Smooth muscle cell (in vitro differentiated cells): ENCODE results near the gene AFMID. TPM values are rescaled to one million over a fixed set of nuclear protein-coding genes. Genes with fewer than 3 reads are reported as not detected.

ENCODE experiments used
- DNase-seq: peaks from one replicate; lab custom pipeline; 2025; ENCODE audit not compliant: unreplicated experiment; lab: John Stamatoyannopoulos, UW
- H2AFZ ChIP-seq: fragments of 200-600 bp; sonication (generic); 2 replicates; pipeline ENCODE4 v1.6.0; 2016; ENCODE audit warnings: antibody characterized with exemption, low read depth, mild to moderate bottlenecking
- H3F3A ChIP-seq: fragments of 200-600 bp; sonication (generic); 2 replicates; pipeline ENCODE4 v1.6.0; 2017; ENCODE audit warnings: antibody characterized with exemption, low read depth
- H3K27ac ChIP-seq: fragments of 200-600 bp; sonication (generic); 2 replicates; pipeline ENCODE4 v1.5.1; 2016; ENCODE audit warnings: low read depth, mild to moderate bottlenecking
- H3K27me3 ChIP-seq: fragments of 200-600 bp; sonication (generic); 2 replicates; pipeline ENCODE4 v1.6.1; 2016; ENCODE audit warnings: low read depth, mild to moderate bottlenecking
- H3K36me3 ChIP-seq: fragments of 200-600 bp; sonication (generic); 2 replicates; pipeline ENCODE4 v1.5.1; 2016; ENCODE audit warnings: low read depth
- H3K4me1 ChIP-seq: fragments of 200-600 bp; sonication (generic); 2 replicates; pipeline ENCODE4 v1.5.1; 2016; ENCODE audit warnings: low read depth
- H3K4me2 ChIP-seq: fragments of 200-600 bp; sonication (generic); 2 replicates; pipeline ENCODE4 v1.6.0; 2016; ENCODE audit warnings: mild to moderate bottlenecking
- H3K4me3 ChIP-seq: fragments of 200-600 bp; sonication (generic); 2 replicates; pipeline ENCODE4 v1.5.1; 2016; ENCODE audit warnings: mild to moderate bottlenecking
- H3K79me2 ChIP-seq: fragments of 200-600 bp; sonication (generic); 2 replicates; pipeline ENCODE4 v1.6.0; 2016; ENCODE audit warnings: low read depth, mild to moderate bottlenecking
- H3K9ac ChIP-seq: fragments of 200-600 bp; sonication (generic); 2 replicates; pipeline ENCODE4 v1.6.0; 2016; ENCODE audit warnings: low read depth
- H3K9me3 ChIP-seq: fragments of 200-600 bp; sonication (generic); replicated peaks from 2 replicates; pipeline ENCODE4 v1.5.1; 2016; ENCODE audit warnings: low read depth
- H4K20me1 ChIP-seq: fragments of 200-600 bp; sonication (generic); 2 replicates; pipeline ENCODE4 v1.6.0; 2016; ENCODE audit warnings: low read depth
- WGBS: methylation state at CpG from one replicate; pipeline ENCODE4 v1.1.7; 2016; ENCODE audit warnings: low lambda C conversion rate; 5-methylcytosine and 5-hydroxymethylcytosine counted together
- polyA plus RNA-seq: library from polyadenylated mRNA; unstranded; fragments of >200 nt; fragmentation: Nextera tagmentation; extraction: Ambion mirVana; gene quantifications from 2 replicates; pipeline ENCODE4 v1.2.1, GENCODE V29; 2016
- total RNA-seq: library from RNA; depleted of rRNA; stranded (reverse); fragments of >200 nt; gene quantifications from 2 replicates; pipeline ENCODE4 v1.2.3, GENCODE V29; 2014
- TF ChIP-seq, protein P1 (sequence below): fragments of 200-600 bp; sonication (generic); IDR thresholded peaks from 2 replicates; pipeline ENCODE4 v1.5.1; 2017; ENCODE audit warnings: borderline replicate concordance, mild to moderate bottlenecking, antibody characterized with exemption; ENCODE audit not compliant: insufficient read depth, poor library complexity, severe bottlenecking

AFMID gene
- total and polyA plus RNA-seq, 2 experiments from 2014 or later, result 10.0 to 64.9 TPM

DNA sequence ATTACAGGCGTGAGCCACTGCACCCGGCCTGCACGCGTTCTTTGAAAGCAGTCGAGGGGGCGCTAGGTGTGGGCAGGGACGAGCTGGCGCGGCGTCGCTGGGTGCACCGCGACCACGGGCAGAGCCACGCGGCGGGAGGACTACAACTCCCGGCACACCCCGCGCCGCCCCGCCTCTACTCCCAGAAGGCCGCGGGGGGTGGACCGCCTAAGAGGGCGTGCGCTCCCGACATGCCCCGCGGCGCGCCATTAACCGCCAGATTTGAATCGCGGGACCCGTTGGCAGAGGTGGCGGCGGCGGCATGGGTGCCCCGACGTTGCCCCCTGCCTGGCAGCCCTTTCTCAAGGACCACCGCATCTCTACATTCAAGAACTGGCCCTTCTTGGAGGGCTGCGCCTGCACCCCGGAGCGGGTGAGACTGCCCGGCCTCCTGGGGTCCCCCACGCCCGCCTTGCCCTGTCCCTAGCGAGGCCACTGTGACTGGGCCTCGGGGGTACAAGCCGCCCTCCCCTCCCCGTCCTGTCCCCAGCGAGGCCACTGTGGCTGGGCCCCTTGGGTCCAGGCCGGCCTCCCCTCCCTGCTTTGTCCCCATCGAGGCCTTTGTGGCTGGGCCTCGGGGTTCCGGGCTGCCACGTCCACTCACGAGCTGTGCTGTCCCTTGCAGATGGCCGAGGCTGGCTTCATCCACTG, 27.0 kb downstream of the AFMID start, which contains the start of gene BIRC5:
BIRC5 (plus strand) TSS at position 238 of the 690 bp plus-strand sequence; CDS start at position 302, 64 bp downstream.
- Histone ChIP-seq H2AFZ (peak within 1 kb of the TSS; percentile 88), H3F3A (no peaks in the 10 kb centered on the region), H3K4me1 (peaks cover 7% of the 10 kb centered on the region), H3K4me2 (peak within 1 kb of the TSS; percentile 96), H3K27ac (no peak within 1 kb of the TSS), H3K79me2 (peaks cover 25% of the 10 kb centered on the region), H3K4me3 (peak within 1 kb of the TSS; percentile 82), H3K27me3 (no peaks in the 10 kb centered on the region), H3K36me3 (no peaks in the 10 kb centered on the region), H3K9ac (peak within 1 kb of the TSS; percentile 66), H3K9me3 (no peaks in the 10 kb centered on the region), H4K20me1 (no peaks in the 10 kb centered on the region)
- TF ChIP-seq, protein P1, sequence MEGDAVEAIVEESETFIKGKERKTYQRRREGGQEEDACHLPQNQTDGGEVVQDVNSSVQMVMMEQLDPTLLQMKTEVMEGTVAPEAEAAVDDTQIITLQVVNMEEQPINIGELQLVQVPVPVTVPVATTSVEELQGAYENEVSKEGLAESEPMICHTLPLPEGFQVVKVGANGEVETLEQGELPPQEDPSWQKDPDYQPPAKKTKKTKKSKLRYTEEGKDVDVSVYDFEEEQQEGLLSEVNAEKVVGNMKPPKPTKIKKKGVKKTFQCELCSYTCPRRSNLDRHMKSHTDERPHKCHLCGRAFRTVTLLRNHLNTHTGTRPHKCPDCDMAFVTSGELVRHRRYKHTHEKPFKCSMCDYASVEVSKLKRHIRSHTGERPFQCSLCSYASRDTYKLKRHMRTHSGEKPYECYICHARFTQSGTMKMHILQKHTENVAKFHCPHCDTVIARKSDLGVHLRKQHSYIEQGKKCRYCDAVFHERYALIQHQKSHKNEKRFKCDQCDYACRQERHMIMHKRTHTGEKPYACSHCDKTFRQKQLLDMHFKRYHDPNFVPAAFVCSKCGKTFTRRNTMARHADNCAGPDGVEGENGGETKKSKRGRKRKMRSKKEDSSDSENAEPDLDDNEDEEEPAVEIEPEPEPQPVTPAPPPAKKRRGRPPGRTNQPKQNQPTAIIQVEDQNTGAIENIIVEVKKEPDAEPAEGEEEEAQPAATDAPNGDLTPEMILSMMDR, result no peak
- 2% methylated on average over 56 of the region's 60 CpGs for WGBS
- peak; percentile 32 for DNase-seq

DNA sequence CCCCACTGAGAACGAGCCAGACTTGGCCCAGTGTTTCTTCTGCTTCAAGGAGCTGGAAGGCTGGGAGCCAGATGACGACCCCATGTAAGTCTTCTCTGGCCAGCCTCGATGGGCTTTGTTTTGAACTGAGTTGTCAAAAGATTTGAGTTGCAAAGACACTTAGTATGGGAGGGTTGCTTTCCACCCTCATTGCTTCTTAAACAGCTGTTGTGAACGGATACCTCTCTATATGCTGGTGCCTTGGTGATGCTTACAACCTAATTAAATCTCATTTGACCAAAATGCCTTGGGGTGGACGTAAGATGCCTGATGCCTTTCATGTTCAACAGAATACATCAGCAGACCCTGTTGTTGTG, 27.5 kb downstream of the AFMID start:
- Histone ChIP-seq H3K9me3 (no peaks in the 10 kb centered on the region), H3K4me1 (peaks cover 7% of the 10 kb centered on the region), H3K4me3 (peak overlapping the region; percentile 82), H3K4me2 (peak overlapping the region; percentile 96), H3K79me2 (peaks cover 25% of the 10 kb centered on the region), H2AFZ (peak overlapping the region; percentile 88), H3K9ac (peak overlapping the region; percentile 66), H3F3A (no peaks in the 10 kb centered on the region), H3K27ac (no peak overlapping the region), H3K27me3 (no peaks in the 10 kb centered on the region), H4K20me1 (no peaks in the 10 kb centered on the region), H3K36me3 (no peaks in the 10 kb centered on the region)
- 19% methylated on average over 5 of the region's 5 CpGs for whole genome bisulfite sequencing
- no peak for DNase-seq
- TF ChIP-seq, protein P1, result no peak

DNA sequence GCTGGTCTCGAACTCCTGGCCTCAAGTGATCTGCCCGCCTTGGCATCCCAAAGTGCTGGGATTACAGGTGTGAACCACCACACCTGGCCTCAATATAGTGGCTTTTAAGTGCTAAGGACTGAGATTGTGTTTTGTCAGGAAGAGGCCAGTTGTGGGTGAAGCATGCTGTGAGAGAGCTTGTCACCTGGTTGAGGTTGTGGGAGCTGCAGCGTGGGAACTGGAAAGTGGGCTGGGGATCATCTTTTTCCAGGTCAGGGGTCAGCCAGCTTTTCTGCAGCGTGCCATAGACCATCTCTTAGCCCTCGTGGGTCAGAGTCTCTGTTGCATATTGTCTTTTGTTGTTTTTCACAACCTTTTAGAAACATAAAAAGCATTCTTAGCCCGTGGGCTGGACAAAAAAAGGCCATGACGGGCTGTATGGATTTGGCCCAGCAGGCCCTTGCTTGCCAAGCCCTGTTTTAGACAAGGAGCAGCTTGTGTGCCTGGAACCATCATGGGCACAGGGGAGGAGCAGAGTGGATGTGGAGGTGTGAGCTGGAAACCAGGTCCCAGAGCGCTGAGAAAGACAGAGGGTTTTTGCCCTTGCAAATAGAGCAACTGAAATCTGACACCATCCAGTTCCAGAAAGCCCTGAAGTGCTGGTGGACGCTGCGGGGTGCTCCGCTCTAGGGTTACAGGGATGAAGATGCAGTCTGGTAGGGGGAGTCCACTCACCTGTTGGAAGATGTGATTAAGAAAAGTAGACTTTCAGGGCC, 32.4 kb downstream of the AFMID start:
- Histone ChIP-seq H3K36me3 (no peaks in the 10 kb centered on the region), H3K4me1 (peaks cover 7% of the 10 kb centered on the region), H4K20me1 (no peaks in the 10 kb centered on the region), H3K27me3 (no peaks in the 10 kb centered on the region), H3K4me2 (no peak overlapping the region), H3F3A (no peaks in the 10 kb centered on the region), H2AFZ (no peak overlapping the region), H3K79me2 (peaks cover 20% of the 10 kb centered on the region), H3K9me3 (no peaks in the 10 kb centered on the region), H3K27ac (no peak overlapping the region), H3K4me3 (no peak overlapping the region), H3K9ac (no peak overlapping the region)
- TF ChIP-seq, protein P1, result no peak
- WGBS, result 82% methylated on average over 11 of the region's 11 CpGs
- DNase-seq, result no peak
